NAMALWA (cell line): ENCODE results near the gene CLCN5.
A peak's percentile ranks its signal among the peaks of the same experiment; 100 is the strongest.

Experiments
- DNase-seq: peaks from one replicate; pipeline ENCODE4 v3.0.0-alpha.2; 2015; ENCODE audit warnings: low spot score

Gene CLCN5

DNA sequence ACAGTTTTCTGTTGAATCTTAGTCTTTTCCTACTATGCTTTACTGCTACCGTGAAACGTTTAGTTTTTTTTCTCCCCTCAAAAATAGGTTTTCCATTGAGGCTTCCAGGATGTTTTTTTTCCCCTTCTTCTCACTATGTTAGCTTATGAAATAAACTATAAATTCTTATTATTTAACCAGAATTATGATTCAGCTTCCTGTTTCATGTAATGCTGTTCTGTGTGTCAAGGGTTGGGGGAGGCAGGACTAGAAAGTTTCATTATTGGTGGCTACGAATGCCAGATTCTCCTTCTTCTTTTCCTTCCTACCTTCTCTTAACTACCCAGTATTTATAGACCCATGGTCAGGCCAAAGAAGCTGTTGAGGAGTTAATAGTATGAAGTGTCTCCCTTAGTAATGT is 11.8 kb downstream of the CLCN5 start:
- no peak for DNase-seq

DNA sequence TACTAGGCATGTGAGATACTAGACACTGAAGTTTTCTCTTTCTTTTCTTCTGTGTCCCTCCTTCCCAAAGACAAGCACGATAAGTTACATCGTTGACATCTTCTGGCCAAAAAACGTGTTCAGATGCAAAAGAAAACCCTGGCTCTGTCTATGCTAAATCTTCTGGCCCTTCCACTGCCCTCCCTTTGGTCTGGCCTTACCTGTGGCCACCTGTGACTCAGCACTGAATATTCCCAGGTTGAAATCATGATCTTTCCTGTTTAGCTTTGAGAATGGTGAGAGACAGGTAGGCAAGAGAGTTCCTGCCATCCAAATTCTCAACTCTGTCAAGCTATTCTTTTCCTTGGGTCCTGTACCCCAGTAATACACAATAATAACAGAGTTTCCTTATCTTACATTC is 12.3 kb downstream of the CLCN5 start:
- no peak for DNase-seq

DNA sequence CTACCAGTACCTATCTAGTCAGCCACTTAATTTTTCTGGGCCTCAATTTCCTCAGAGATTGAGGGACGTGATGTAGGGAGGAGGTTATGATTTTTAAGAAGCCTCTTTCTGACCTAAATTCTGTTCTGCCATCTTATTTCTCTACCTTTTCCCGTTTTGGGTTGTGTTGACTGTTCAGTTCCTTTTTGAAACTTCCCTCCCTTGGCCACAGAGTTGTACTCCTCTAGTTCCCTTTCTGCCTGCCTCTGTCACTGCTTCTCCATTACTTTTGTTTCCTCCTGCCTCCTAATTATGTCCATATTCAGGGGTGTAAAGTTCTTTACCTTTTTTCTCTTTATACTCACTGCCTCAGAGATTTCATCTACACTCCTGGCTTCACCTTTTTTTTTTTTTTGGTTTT is 25.4 kb downstream of the CLCN5 start:
- DNase-seq, result no peak

DNA sequence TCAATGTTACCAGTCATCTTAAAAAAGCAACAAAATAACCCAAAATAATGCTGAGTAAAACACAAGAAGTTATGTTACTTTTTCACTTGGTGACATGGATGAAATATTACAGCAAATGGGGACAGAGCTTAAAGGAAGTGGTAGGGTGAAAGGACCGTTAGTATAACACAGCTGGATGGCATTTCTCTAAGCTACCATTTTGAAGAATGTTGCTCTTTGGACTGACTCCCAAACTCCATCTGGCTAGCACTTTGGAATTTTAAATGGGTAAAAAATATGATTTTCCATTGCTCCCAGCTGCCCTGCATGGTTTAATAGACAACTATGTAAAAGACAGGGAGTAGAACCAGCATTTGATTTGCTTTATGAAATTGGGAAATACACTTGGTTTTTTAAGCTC is 27.6 kb downstream of the CLCN5 start:
- no peak for DNase-seq

DNA sequence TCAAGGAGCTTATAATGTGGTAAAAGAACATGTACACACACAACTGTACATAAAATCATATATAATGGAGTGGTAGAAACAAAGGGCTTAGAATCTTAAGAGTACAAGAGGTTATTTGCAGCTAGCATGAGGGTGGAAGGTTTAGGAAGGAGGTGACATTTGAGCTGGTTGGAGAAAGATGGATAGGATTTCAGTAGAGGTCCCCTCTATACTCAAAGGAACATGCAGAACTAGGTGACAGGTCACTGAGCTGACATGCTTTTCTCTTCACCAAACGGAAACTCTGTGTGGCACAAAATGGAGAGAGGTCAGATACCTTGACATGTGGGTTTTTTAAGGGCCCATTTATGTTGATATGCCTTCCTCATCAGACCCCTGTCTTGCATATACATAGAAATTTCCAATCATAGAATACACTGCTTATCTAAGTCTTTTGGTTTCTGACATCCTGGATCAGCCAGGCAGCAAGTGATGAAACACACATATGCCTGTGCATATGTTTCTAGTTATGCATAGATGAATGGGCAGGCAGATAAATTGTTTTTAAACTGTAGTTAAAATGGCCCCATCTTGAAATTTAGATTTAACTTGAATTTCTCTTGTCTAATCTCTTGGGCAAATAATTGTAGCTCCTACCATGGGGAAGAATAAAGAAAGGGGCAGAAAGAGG is 29.3 kb downstream of the CLCN5 start:
- no peak for DNase-seq

DNA sequence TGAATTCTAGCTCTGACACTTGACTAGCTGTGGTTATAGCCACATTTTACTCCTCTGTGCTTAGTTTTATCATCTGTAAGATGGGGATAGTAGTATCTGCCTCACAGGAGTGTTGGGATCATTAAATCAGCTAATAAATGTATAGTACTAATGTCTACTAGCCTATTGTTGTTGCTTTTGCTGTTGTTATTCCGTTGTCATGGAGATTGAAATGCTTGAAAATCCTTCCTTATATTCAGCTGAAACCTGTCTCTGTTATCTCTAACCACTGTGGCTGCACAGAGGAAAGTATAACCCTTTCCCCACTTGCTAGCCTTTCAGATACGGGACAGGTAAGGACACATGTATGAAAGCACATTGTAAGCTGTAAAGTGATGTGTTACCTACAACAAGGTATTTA is 33.9 kb downstream of the CLCN5 start:
- DNase-seq, result no peak

DNA sequence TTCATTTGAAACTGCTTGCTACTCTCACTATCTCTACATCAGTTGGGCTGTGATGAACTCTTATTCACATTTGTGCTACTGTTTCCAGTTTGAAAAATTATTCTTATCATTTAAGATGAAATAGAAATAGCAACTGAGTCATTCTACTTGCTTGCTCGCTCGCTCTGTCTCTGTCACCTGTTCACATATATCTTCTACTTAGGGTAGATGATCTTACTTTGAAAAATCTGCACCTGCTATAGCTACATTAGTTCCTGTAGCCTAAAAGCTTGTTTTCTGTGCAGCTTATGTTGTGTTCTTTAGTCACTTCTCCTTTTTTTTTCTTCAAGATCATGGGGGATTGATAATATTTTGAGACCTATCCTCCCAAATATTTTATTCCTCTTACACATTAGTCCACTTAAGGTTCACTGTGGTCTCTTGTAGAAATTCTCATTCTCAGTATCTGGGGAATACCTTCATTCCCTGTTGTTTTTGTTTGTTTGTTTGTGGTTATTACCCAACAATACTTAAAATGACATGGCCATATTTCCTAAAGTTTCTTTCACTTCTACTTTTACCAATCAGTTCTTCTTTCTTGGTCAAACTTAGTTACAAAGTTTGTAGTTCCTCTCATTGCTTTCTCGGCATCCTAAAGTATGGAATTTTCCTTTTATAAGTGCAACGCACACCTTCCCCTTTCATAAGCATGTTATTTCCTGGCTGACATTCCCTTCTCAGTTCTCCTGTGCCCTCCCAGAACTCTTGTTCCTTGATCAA is 36.5 kb downstream of the CLCN5 start:
- peak; percentile 14 for DNase-seq

DNA sequence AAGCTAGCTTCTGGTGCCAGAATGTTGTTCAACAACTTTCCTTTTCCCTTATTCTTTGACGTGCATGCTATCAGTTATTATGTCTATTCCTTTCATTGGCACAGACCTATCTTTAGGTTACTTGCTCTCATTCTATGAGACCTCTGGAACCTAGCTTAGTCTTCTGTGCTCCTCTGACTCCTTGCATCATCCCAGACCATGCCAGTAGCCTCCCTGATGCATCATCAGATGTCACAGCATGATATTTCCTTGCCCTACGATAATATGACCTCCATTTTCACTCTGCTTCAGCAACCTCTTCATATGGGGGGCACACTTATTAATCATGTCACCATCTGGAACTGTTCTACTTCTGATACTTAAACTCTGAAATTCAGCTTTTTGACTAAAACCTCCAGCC is 37.2 kb downstream of the CLCN5 start:
- no peak for DNase-seq

DNA sequence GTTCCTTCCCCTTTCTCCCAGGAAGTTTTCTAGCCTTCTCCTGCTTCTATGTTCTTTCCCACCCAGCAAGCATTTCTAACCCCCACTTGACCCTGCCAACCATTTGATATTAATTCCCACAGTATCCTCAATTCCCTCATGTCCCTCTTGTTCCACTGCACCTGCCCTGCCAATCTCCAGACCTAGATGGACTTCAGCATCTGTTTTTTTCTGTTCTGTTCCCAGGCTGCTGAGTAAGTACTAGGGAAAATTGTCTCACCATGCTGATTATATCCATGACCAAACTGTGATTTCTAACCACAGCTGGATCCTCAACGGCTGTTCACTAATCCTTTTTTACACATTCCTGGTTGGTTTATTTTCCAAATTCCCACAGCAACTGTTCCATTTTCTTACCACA is 37.7 kb downstream of the CLCN5 start:
- no peak for DNase-seq

DNA sequence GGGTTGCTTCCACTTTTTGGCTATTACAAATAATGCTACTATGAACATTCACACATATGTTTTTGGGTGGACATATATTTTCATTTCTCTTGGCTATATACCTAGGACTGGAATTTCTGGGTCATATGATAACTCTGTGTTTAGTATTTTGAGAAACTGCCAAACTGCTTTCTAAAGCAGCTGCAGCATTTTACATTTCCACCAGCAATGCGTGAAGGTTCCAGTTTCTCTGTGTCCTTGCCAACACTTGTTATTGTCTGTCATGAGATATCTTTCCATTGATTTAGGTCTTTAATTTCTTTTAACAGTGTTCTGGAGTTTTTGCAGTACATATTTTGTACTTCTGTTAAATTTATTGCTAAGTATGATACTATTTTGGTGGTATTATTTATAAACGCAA is 48.3 kb downstream of the CLCN5 start:
- DNase-seq, result no peak

DNA sequence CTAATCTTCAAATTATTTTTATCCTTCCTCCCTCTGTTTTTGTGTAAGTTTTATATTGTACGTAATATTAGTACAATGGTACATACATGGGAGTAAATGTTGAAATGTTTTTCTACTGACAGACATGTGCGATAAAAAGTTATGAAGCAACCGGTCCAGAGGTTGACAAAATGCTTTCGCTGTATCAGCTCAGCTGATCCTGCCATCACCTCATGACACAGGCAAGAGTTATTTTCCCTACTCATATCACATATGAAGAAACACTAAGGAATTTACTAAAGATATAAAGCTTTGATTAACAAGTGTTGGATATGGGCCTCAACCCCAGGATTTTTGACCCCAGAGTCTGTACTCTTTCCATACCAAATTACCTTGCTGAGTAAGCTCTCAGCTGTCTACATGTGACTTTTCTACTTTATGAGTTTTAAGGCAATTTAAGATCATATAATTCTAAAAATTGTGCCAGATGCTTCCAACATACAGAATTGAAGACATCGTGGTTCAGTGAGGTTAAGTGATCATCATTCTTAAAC is 50.0 kb downstream of the CLCN5 start:
- no peak for DNase-seq

DNA sequence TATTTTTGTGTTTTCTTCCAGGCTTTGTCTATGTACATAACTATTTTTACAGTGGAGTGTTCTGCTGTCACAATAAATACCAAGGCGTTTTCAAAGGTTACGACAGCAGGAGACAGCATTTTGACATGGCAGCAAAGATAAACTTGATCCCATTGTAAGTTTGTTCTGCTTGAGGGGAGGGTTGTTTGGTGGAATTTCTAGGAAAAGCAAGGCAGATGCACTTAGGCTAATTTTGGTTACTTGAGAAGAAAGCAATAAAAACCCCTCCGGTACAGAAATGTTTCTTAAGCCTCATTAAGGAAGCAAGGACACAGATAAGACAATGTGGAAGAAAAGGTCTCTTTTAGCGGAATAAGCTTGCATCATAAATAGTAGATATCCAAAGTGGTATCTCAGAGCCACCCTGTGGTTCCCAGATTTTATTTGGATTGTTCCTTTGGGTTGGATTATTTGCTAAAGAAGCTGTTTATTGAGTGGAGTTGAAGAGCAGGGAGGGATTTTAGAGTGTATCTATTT is 54.3 kb downstream of the CLCN5 start:
- DNase-seq, result no peak

DNA sequence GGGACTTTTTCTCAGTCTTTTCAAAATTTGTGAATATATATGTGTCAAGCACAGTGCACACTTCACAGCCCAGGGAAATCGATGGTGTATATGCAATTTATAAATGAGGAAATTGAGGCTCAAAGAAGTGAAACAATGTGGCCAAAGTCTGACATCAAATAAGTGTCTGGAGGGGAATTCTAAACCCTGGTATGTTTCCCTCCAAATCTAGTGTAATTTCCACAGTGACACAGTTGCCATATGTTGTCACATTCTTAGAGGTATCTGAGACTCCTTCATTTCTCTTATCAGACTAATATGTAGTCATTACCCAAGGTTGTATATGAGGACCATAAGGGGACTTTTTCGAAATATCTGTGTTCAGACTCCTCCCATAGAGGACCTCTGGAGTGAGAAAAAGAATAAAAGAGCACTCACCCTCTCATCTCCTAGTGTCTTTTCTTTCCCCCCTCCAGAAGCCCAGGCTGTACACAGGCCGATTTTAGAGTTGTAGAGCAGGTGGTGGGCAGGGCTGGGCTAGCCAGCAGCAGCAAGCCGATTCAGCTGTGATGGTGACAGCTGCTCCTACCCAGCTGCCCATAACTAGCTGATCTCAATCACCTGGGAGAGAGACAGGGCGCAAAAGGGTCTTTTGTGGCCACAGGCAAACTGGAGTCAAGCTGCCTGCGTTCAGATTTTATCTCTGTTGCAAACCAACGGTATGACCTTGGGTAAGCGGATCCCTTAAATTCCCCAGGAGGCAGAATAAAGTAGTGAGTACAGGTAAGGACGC is 55.1 kb downstream of the CLCN5 start:
- DNase-seq, result no peak

DNA sequence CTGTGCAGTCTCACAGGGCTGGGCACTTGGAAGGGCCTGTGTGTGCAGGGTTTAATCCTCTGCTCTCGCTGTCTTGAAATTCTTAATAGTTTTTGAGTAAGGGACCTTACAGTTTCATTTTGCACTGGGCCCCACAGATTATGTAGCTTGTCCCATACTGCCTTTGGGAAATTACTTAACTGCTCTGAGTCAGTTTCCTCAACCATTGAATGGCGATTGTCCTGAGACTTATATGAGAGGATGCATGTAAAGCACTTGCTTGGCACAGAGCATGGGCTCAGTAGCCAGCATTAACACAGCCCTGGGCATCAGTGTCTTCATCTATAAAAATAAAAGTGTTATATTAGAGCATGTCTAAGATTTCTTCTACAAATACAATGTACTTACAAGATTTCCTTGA is 55.8 kb downstream of the CLCN5 start:
- no peak for DNase-seq

DNA sequence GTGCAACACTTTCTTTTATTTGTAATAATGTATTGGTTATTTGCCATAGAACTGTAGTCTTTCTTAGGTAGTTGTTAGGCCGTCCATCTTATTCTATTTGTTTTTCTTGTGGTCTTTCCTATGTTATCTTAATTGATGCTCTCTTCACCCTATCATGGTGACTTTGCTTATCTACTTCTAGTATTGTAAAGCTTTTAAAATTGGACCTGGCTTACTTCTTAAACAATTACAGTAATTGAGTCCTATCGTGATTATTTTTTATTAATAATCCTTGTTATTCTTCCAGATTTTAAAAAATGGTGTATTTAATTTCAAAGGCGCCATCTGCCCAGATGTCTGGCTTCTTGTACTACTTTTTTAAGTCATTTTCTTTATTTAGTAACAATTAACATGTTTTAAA is 63.7 kb downstream of the CLCN5 start:
- no peak for DNase-seq

DNA sequence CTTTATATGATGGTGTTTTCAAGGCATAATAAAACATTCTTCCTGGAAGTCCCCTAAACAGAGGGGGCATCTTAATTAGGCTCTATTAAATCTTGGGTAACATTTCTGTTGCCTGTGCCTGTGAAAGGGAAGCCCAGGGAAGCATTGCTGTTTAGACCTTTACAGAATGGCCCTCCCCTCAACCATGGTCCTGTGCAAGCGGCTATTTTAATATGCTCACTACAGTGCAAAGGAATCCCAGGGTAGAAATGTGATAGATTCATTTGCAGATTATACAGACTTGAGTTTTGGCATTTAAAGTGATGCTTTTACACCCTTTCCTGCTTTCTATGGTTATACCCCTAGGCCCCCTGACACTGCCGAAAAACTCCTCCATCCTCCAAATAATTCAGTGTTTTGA is 65.3 kb downstream of the CLCN5 start:
- no peak for DNase-seq

DNA sequence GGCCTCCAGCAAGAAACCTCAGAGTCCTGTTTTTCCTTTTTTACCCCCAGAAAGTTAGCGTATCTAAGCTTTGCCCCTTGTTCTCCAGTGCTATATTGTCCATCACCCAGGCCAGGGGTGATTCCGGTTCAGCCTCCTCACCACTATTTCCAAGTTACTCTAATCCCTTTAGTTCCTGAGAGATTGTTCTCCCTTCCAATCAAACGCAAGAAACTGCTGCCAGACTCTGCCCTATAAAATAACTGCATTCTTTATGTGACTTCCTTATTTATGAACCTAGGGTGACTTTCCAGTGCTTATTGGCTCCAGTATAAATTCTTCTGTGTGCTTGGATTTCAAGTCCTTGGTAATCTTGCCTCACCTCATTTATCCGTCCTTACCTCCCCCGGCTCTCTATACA is 65.7 kb downstream of the CLCN5 start:
- no peak for DNase-seq

DNA sequence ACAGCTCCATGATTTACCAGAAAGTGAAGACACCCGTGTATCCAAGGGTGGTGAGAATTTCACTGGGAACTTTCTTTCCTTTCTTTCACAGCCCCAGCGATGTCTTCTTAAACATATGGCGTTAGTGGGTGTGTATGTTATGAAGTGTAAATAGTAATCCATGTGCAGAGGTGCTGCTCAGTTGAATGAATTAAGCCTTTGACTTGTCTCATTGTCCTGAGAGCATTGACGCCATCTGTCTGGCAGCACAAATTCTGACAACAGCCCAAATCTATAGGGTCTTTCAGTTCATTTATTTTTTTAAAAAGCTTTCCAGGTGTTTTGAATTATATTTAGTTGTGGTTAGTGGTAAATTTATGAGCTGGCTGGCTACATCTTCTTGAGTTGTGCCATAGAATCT is 69.4 kb downstream of the CLCN5 start:
- no peak for DNase-seq

DNA sequence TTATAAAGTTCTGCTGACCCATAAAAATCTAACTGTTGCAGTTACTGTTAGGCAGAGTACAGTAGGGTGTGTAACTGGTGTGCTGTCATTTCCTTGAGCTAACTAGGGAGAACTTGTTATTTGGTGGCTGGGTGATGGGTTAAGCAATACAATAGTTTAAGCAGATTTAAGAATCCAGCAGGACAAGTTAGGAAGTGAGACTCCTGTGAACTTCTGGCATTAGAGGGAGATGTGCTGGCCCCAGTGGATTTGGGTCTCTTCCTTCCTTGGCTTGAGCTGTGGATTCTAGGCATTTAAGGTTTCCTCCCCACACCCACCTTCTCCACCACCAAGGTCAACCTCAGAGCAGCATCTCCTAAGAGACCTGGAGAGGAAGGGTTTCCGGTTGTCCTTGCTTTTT is 70.5 kb downstream of the CLCN5 start:
- DNase-seq, result no peak

DNA sequence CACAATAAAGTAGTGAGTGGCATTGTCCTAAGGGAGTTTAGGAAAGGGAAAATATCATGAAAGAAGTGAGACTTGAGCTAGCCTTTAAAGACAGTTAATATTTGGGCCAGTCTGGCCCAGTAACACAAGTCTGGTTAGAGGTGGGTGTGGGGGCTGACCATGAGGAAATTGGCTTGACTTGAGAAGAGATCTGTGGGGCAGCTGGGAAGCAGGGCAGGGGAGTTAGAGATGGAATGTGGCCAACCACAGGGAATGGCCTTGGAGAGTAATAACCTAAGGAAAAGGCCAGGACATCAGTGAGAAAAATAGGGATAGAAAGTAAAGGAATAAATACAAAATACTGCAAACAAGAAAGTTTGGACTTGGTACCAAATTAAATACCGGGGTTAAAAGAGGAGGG is 71.3 kb downstream of the CLCN5 start:
- no peak for DNase-seq

DNA sequence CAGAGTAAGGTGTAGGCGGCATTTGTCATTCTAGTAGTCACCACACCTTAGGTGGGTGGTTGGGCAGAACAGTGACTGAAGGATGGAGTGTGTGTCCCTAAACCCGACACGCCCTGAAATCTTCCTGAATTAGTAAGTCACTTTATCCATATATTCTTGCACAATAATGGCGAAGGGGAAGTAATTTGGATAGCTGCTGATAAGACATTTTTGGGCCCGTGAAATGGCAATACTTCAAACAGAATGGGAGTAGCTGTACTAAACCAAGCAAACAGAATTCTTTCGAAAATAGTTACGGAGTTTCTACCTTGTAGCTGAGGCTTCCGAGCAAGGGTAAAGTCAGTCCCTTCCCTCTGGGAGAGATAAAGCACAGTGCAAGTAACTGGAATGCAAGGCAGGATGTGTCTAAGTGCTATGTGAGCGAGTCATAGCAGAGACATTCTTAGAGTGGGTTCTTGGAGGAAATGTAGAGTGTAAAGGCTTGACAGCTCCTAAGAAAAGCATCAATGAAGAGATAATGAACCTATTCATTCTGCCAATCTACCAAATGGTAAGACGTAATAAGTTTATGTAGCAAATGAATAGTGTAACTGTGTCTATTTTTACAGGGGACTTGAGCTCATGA is 72.8 kb downstream of the CLCN5 start:
- DNase-seq, result no peak

DNA sequence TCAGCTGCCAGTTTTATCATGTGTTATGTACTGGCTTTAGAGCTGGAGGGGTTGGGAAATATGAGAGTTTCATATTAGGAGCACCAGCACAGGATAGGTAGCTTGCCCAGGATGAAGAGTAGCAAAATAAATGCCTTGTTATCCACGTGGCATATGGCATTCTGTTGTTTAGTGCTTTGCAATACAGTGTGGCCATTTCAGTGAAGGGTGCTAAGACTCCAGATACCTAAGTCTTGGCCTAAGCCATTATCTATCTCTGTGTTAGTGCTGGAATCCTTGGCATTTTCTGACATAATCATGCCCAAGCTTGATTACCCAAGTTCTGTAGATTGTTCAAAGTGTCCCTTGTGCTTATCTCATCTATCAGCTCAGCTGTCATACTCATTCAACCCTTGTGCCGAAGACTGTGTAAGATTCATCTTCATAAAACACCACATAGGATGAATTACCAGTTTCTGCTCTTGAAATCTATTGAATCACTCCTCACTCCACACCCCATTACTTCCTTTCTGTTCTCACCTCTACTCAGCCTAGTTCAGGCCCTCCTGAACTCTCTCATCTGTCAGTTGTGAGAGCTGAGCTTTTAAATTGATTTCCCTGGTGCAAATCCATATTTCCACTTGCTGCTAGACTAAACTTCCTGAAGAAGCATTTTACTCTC is 73.5 kb downstream of the CLCN5 start:
- DNase-seq, result no peak
